Transverse colon (tissue), 4 donors: Measurements from ENCODE around the gene H6PD. TPM values are rescaled to one million over a fixed set of nuclear protein-coding genes. Genes with fewer than 3 reads are reported as not detected.

Experiments used
- DNase-seq: peaks from one replicate; pipeline ENCODE4 v3.0.0-alpha.2; 2019
- H3K27ac ChIP-seq, 4 donors: fragments of 200-600 bp; sonication (generic); 2 replicates each; pipeline ENCODE4 v1.5.1; 2016 to 2018; ENCODE audit warnings: inconsistent platforms in 4 of 4
- H3K27me3 ChIP-seq: fragments of 200-600 bp; sonication (generic); 2 replicates; pipeline ENCODE4 v1.5.1; 2017; ENCODE audit warnings: inconsistent platforms
- H3K36me3 ChIP-seq, 4 donors: fragments of 200-600 bp; sonication (generic); 2 replicates each; pipeline ENCODE4 v1.5.1; 2017 to 2019; ENCODE audit warnings: inconsistent platforms in 4 of 4
- H3K4me1 ChIP-seq, 4 donors: fragments of 200-600 bp; sonication (generic); 2 replicates each; pipeline ENCODE4 v1.5.1; 2017 to 2020; ENCODE audit warnings: inconsistent platforms in 4 of 4
- H3K4me3 ChIP-seq, 4 donors: fragments of 200-600 bp; sonication (generic); 1 replicate in 1 of 4; 2 replicates in 3 of 4; pipeline versions ENCODE4 v1.5.1 to v1.6.1; 2017 to 2019; ENCODE audit warnings: inconsistent platforms in 4 of 4
- H3K9me3 ChIP-seq, 2 donors: fragments of 200-600 bp; sonication (generic); 2 replicates each; pipeline ENCODE4 v1.5.1; 2017 to 2019; ENCODE audit warnings: inconsistent platforms in 2 of 2
- CTCF ChIP-seq, 5 experiments: fragments of 200-600 bp in 3 of 5; fragments of 450-650 bp in 2 of 5; sonication (generic) in 3 of 5; IDR thresholded peaks; 1 replicate in 2 of 5; 2 replicates in 3 of 5; pipeline ENCODE4 v1.5.1; 2016 to 2017; ENCODE audit warnings: antibody characterized with exemption in 5 of 5, inconsistent platforms in 3 of 5, mild to moderate bottlenecking in 2 of 5, moderate library complexity in 1 of 5
- EP300 ChIP-seq: sonication (generic); formaldehyde crosslinking; IDR thresholded peaks from one replicate; pipeline ENCODE4 v1.6.1; 2017; ENCODE audit warnings: antibody characterized with exemption, low read depth
- POLR2A ChIP-seq: fragments of 450-650 bp; IDR thresholded peaks from one replicate; pipeline ENCODE4 v1.6.1; 2016; ENCODE audit warnings: antibody characterized with exemption, mild to moderate bottlenecking, moderate library complexity
- POLR2AphosphoS5 ChIP-seq, 3 donors: sonication (generic); formaldehyde crosslinking; IDR thresholded peaks; one replicate each; pipeline ENCODE4 v1.6.1; 2016; ENCODE audit warnings: antibody characterized with exemption in 3 of 3
- WGBS, 2 donors: methylation state at CpG; one replicate each; pipeline ENCODE4 v1.1.5; 2018; ENCODE audit warnings: low coverage in 1 of 2; 5-methylcytosine and 5-hydroxymethylcytosine counted together
- in situ Hi-C, 4 donors: fragments of 200-750 bp; cut with MboI; loops; one replicate each; pipeline versions ENCODE4 v1.15.0 to v1.15.1; 2017; ENCODE audit warnings: low sequenced_read_pairs in 3 of 4, low pct_ligation_motif_present in 1 of 4, low pct_unique_long_range_greater_than_20kb in 1 of 4
- intact Hi-C: fragments of 100-400 bp; cut with DNase I; formaldehyde crosslinking; loops from one replicate; pipeline ENCODE4 v1.15.1; 2023; ENCODE audit warnings: low total_unique reads
- total RNA-seq, 4 donors: library from RNA; depleted of rRNA; stranded (reverse); fragments of >200 nt; gene quantifications; one replicate each; pipeline ENCODE4 v1.1.0, GENCODE V29; 2016

The H6PD gene
- total RNA-seq, 4 donors from 2014 or later: 24.1 to 49.4 (median 26.7) TPM

- Histone ChIP-seq H3K4me1 (peaks cover 15 to 70% (median 38%) of the 10 kb centered on the region in 4 donors), H3K9me3 (no peaks in the 10 kb centered on the region), H3K27ac (peak overlapping the region; percentile 86 to 92 (median 88)), H3K36me3 (no peaks in the 10 kb centered on the region), H3K4me3 (no peak overlapping the region), H3K27me3 (no peaks in the 10 kb centered on the region)
- 36% methylated on average over 21 of the region's 36 CpGs; no CpG with 5 or more reads in 1 of the 2 donors for WGBS, 2 donors
- TF ChIP-seq POLR2AphosphoS5 (IDR thresholded peaks at IDR 0.05): peak in 1 of 3 donors; percentile 47
- no peak for TF ChIP-seq EP300
- no peak for TF ChIP-seq POLR2A
- TF ChIP-seq CTCF (IDR thresholded peaks at IDR 0.05): peak in 1 of 5 experiments; percentile 11
- DNase-seq: peak; percentile 74
- intact Hi-C loops: no loop called here
- in situ Hi-C loops: loop anchor here in 3 of 4 donors (10.0 to 25.0 kb wide), 4 partner anchors 175 to 215 kb away; no protein-coding TSS in a partner anchor
Measured at GRCh38 chr1:9280015-9280860, 45.7 kb downstream of the H6PD start.

- Histone ChIP-seq H3K9me3 (no peaks in the 10 kb centered on the region), H3K27me3 (no peaks in the 10 kb centered on the region), H3K36me3 (no peaks in the 10 kb centered on the region), H3K4me1 (peaks cover 12 to 60% (median 34%) of the 10 kb centered on the region in 4 donors), H3K27ac (peak overlapping the region; percentile 86 to 92 (median 88)), H3K4me3 (no peak overlapping the region)
- no peak for DNase-seq
- in situ Hi-C loops (loop anchor here in 3 of 4 donors (10.0 to 25.0 kb wide), 4 partner anchors 174 to 214 kb away; no protein-coding TSS in a partner anchor), intact Hi-C loops (no loop called here)
- 83% methylated on average over 18 of the region's 19 CpGs; no CpG with 5 or more reads in 1 of the 2 donors for WGBS, 2 donors
- TF ChIP-seq EP300: no peak
- no peak for TF ChIP-seq CTCF (IDR thresholded peaks at IDR 0.05)
- TF ChIP-seq POLR2AphosphoS5 (IDR thresholded peaks at IDR 0.05): no peak
- TF ChIP-seq POLR2A: no peak
Measured at GRCh38 chr1:9281071-9281827, 46.7 kb downstream of the H6PD start.

- TF ChIP-seq CTCF (IDR thresholded peaks at IDR 0.05) (no peak), EP300 (no peak), POLR2AphosphoS5 (IDR thresholded peaks at IDR 0.05) (no peak)
Measured at GRCh38 chr1:9281908-9282695, 47.5 kb downstream of the H6PD start.

More at GRCh38 chr1:9281908-9282695, 47.5 kb downstream of the H6PD start:
- no peak overlapping the region for H3K4me3 ChIP-seq
- H3K27ac ChIP-seq: no peak overlapping the region
- WGBS, 2 donors: 69% methylated on average over 12 of the region's 12 CpGs; no CpG with 5 or more reads in 1 of the 2 donors
- H3K9me3 ChIP-seq: no peaks in the 10 kb centered on the region
- H3K27me3 ChIP-seq: no peaks in the 10 kb centered on the region
- H3K4me1 ChIP-seq: peaks cover 12 to 55% (median 34%) of the 10 kb centered on the region in 4 donors
- DNase-seq: no peak
- H3K36me3 ChIP-seq: no peaks in the 10 kb centered on the region
- intact Hi-C loops (no loop called here), in situ Hi-C loops (loop anchor here in 3 of 4 donors (10.0 to 25.0 kb wide), 4 partner anchors 173 to 213 kb away; no protein-coding TSS in a partner anchor)
